ENCODE measurements around the gene GLRA2.
"Not testable (repeated sequence)": the region's sequence is repeated elsewhere in the genome, so short reads cannot be mapped to it uniquely, and the experiment has no call there.

GLRA2 gene

DNA sequence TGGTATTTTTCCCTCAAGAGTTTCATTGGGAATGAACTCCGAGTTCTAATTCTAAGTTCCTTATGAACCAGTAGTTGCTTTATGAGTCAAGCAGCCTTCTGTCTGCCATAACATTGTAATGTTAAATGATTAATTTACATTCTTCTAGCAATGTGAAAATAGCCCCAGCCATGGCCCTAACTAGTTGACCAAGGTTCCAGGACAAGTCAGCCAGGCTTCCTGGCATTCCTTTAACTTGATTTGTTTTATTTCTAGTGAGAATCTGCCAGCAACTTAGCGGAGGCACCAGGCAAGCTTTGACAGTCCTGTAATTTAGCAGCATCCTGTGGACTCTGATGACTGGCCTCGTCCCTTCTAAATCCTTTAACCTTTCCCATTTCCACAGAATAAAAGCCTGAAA is 69.0 kb downstream of the GLRA2 start:
- no peak overlapping the region for H3K4me3 ChIP-seq (ENCODE audit: low read depth, low read length)
- no peak for DNase-seq
- H3K4me1 ChIP-seq: no peaks in the 10 kb centered on the region
- no peaks in the 10 kb centered on the region for H3K27me3 ChIP-seq
- TF ChIP-seq, protein P1, sequence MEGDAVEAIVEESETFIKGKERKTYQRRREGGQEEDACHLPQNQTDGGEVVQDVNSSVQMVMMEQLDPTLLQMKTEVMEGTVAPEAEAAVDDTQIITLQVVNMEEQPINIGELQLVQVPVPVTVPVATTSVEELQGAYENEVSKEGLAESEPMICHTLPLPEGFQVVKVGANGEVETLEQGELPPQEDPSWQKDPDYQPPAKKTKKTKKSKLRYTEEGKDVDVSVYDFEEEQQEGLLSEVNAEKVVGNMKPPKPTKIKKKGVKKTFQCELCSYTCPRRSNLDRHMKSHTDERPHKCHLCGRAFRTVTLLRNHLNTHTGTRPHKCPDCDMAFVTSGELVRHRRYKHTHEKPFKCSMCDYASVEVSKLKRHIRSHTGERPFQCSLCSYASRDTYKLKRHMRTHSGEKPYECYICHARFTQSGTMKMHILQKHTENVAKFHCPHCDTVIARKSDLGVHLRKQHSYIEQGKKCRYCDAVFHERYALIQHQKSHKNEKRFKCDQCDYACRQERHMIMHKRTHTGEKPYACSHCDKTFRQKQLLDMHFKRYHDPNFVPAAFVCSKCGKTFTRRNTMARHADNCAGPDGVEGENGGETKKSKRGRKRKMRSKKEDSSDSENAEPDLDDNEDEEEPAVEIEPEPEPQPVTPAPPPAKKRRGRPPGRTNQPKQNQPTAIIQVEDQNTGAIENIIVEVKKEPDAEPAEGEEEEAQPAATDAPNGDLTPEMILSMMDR (IDR thresholded peaks at IDR 0.05; ENCODE audit: low read depth, low read length): no peak
- no peaks in the 10 kb centered on the region for H3K36me3 ChIP-seq
- no peaks in the 10 kb centered on the region for H3K9me3 ChIP-seq

- H3K27me3 ChIP-seq: no peaks in the 10 kb centered on the region
- TF ChIP-seq, protein P1 (IDR thresholded peaks at IDR 0.05; ENCODE audit: low read depth, low read length): no peak
- no peaks in the 10 kb centered on the region for H3K36me3 ChIP-seq
- no peaks in the 10 kb centered on the region for H3K9me3 ChIP-seq
- no peak overlapping the region for H3K4me3 ChIP-seq (ENCODE audit: low read depth, low read length)
- DNase-seq: no peak
- H3K4me1 ChIP-seq: no peaks in the 10 kb centered on the region
These were observed 78.2 kb downstream of the GLRA2 start for GRCh38 chrX:14607446-14607985.

GRCh38 chrX:14612450-14612849 is 83.1 kb downstream of the GLRA2 start:
- not testable (repeated sequence) for H3K36me3 ChIP-seq; H3K27me3 ChIP-seq; H3K4me1 ChIP-seq; H3K9me3 ChIP-seq; DNase-seq; H3K4me3 ChIP-seq (ENCODE audit: low read depth, low read length)

DNA sequence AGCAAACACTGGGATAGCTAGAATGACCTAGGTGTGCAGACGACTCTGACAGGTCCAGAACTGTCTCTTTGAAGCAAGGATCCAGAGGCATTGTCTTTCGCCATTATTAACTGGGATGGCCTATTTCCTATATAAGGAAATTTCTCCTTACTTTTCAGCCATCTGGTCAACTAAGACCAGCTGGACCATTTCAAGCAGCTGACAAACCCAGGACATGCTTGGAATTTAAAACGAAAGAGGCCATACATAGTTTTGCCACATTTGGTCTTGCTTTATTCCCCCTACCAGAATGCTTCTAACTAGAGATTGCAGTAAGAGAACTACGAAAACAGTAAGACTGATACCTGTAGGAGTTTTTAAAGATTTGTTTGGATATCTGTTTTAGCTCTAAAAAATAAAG is 87.0 kb downstream of the GLRA2 start:
- H3K36me3 ChIP-seq: no peaks in the 10 kb centered on the region
- TF ChIP-seq, protein P1 (IDR thresholded peaks at IDR 0.05; ENCODE audit: low read depth, low read length): no peak
- no peaks in the 10 kb centered on the region for H3K4me1 ChIP-seq
- no peaks in the 10 kb centered on the region for H3K27me3 ChIP-seq
- no peak overlapping the region for H3K4me3 ChIP-seq (ENCODE audit: low read depth, low read length)
- no peak for DNase-seq
- no peaks in the 10 kb centered on the region for H3K9me3 ChIP-seq

GRCh38 chrX:14616836-14617235 is 87.5 kb downstream of the GLRA2 start:
- no peak for DNase-seq
- TF ChIP-seq, protein P1 (IDR thresholded peaks at IDR 0.05; ENCODE audit: low read depth, low read length): no peak
- no peaks in the 10 kb centered on the region for H3K36me3 ChIP-seq
- no peak overlapping the region for H3K4me3 ChIP-seq (ENCODE audit: low read depth, low read length)
- no peaks in the 10 kb centered on the region for H3K9me3 ChIP-seq
- H3K27me3 ChIP-seq: no peaks in the 10 kb centered on the region
- H3K4me1 ChIP-seq: no peaks in the 10 kb centered on the region

- no peaks in the 10 kb centered on the region for H3K4me1 ChIP-seq
- no peaks in the 10 kb centered on the region for H3K27me3 ChIP-seq
- DNase-seq: no peak
- H3K36me3 ChIP-seq: no peaks in the 10 kb centered on the region
- H3K4me3 ChIP-seq (ENCODE audit: low read depth, low read length): no peak overlapping the region
- no peaks in the 10 kb centered on the region for H3K9me3 ChIP-seq
- TF ChIP-seq, protein P1 (IDR thresholded peaks at IDR 0.05; ENCODE audit: low read depth, low read length): no peak
These were observed 89.0 kb downstream of the GLRA2 start for GRCh38 chrX:14618177-14618965.

Data from BE2C (cell line).